ENCODE data around the gene FANCG.

The FANCG gene

GRCh38 chr9:35071814-35072460 is 7.8 kb downstream of the FANCG start:
- peak overlapping the region; percentile 97 for H3K4me3 Mint-ChIP-seq

DNA sequence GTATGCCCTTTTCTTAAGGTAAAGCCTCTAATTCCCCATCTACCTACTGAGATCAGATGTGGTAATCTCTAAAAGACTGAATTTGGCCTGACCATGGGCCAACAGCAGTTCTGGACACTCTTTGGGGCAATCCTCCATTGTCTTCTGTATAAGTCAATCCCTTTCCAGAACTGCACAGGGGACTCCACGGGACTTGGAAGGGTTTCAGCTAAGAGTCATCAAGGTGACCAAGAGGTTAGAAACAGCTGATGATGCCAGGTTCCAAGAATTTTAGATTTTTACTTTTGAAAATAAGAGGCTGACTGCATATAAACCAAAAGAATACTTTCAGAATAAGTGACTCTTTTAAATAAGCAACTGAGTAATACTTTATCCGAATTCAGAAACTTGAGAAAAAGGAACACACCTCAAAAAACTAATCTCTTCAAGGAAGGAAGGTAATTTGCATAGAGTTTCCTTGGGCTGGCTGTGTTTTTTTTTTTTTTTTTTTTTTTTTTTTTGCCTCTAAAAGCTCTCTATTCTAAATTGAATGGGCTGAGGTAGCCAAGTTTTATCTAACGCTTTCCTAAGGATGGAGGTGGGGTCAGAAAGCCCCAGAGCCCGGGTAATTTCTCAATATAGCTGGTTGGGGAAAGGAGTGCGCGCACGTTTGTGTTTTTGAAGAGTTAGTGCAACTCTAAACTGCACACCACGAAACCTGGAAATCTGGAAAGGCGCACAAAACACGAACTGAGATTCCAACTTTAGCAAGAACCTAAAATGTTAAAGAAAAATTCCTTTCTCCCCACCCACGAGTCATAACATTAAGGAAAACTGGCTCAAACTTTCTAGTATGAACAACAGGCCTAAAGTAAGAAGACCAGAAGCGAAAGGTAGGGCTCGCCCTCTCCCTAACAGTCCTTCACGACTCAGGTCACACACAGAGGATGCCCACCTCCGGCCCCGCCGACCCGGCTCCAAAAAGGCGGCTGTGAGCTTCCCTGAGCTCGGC is 8.6 kb downstream of the FANCG start:
- DNase-seq = no peak
- Mint-ChIP-seq H3K4me3 (peak overlapping the region; percentile 97), H3K9me3 (no peaks in the 10 kb centered on the region), H3K27me3 (ENCODE audit: low read depth, poor library complexity) (no peaks in the 10 kb centered on the region), H3K36me3 (ENCODE audit: low read depth) (peaks cover 64% of the 10 kb centered on the region), H3K4me1 (peaks cover 42% of the 10 kb centered on the region), H3K27ac (peak overlapping the region; percentile 99)
- TF ChIP-seq CTCF (IDR thresholded peaks at IDR 0.05) = no peak

More at GRCh38 chr9:35071814-35072460, 7.8 kb downstream of the FANCG start:
- H3K9me3 Mint-ChIP-seq = no peaks in the 10 kb centered on the region
- H3K36me3 Mint-ChIP-seq (ENCODE audit: low read depth) = peaks cover 60% of the 10 kb centered on the region
- peaks cover 43% of the 10 kb centered on the region for H3K4me1 Mint-ChIP-seq
- H3K27me3 Mint-ChIP-seq (ENCODE audit: low read depth, poor library complexity) = no peaks in the 10 kb centered on the region
- no peak for TF ChIP-seq CTCF (IDR thresholded peaks at IDR 0.05)
- DNase-seq = peak; percentile 82
- peak overlapping the region; percentile 99 for H3K27ac Mint-ChIP-seq

DNA sequence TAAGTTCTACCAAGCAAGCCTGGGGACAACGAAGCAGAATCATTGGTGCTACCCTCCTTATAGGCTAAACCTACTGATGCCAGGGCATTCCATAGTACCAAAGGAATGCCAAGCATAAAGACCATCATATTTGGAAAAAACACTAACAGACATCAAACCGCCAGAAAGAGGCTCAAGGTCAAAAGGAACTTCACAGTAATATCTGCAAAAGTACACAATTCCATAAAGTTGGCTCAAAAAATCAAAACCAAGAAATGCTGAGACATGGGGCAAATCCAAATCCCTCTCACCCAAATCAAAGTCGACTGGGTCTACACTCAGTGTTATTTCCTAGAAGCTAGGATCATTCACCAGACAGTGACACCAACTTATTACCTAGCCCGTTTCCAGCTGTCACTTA is 10.7 kb downstream of the FANCG start:
- Mint-ChIP-seq H3K4me1 (peaks cover 42% of the 10 kb centered on the region), H3K27ac (no peak overlapping the region), H3K36me3 (ENCODE audit: low read depth) (peaks cover 54% of the 10 kb centered on the region), H3K27me3 (ENCODE audit: low read depth, poor library complexity) (no peaks in the 10 kb centered on the region), H3K9me3 (no peaks in the 10 kb centered on the region), H3K4me3 (peak overlapping the region; percentile 64)
- no peak for DNase-seq
- TF ChIP-seq CTCF (IDR thresholded peaks at IDR 0.05) = no peak

DNA sequence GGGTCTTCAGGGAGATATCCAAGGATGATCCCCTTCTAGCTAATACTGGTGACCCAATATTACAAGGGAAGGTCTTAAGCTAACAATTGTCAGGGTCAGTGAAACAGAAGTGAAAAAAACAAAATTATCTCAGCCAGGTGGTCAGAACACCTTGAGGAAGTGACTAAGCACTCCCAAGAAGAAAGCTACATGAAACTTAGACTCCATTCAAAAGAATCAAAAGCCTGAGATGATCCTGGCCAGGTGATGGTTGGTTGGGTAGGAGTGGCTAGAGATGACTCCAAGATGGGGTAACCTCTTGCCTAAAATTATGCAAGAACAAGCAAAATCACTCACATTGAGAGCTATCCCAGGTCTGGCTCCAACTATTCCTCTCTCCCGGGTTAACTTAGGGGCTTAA is 12.7 kb downstream of the FANCG start:
- TF ChIP-seq CTCF (IDR thresholded peaks at IDR 0.05) = no peak
- Mint-ChIP-seq H3K36me3 (ENCODE audit: low read depth) (peaks cover 66% of the 10 kb centered on the region), H3K9me3 (no peaks in the 10 kb centered on the region), H3K27me3 (ENCODE audit: low read depth, poor library complexity) (no peaks in the 10 kb centered on the region), H3K4me1 (peaks cover 35% of the 10 kb centered on the region), H3K4me3 (no peak overlapping the region), H3K27ac (no peak overlapping the region)
- no peak for DNase-seq

- no peak for TF ChIP-seq CTCF (IDR thresholded peaks at IDR 0.05)
- Mint-ChIP-seq H3K9me3 (no peaks in the 10 kb centered on the region), H3K36me3 (ENCODE audit: low read depth) (peaks cover 91% of the 10 kb centered on the region), H3K4me1 (no peaks in the 10 kb centered on the region), H3K27ac (no peak overlapping the region), H3K27me3 (ENCODE audit: low read depth, poor library complexity) (no peaks in the 10 kb centered on the region), H3K4me3 (no peak overlapping the region)
- DNase-seq = no peak
Measured at GRCh38 chr9:35060548-35061207, 19.1 kb downstream of the FANCG start.

Data from nephron progenitor cell (in vitro differentiated cells).